Measurements from ENCODE around the gene NAPA.

Gene NAPA

DNA sequence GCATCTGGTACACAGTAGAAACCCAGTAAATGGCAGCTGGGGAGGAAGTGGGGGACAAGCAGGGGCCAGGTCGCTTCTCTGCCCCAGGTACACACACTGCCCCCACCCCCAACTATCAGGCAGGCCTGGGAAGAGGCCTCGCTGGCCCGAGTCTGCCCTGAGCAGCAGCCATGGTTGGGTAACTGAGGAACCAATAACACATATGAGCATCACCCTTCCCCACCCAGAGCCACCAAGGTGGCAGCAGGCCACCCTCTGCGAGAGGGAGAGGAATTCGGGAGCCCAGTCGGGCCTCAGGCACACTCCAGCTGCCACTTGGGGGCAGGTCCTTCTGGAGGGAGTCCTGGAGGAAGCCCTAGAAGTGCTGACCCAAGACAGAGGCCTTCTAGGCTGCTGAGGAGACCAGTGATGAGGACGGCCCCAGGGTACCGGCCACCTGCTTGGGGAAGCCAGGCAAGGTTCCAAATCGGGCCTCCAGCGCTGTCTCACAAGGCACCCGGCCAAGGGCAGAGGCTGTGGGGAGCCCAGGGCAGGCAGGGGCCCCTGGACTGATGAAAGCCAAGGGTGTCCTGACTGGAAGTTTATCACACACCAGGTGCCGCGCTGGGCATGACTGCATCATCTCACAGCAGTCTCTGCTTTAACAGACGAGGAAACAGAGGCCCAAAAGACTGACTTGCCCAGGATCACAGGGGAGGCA is 16.9 kb downstream of the NAPA start:
- no peak for ATAC-seq
- peaks cover 13% of the 10 kb centered on the region for H3K4me1 Mint-ChIP-seq
- H3K27ac Mint-ChIP-seq: no peak overlapping the region
- no peak overlapping the region for H3K4me3 Mint-ChIP-seq
- no peaks in the 10 kb centered on the region for H3K9me3 Mint-ChIP-seq
- peaks cover 29% of the 10 kb centered on the region for H3K36me3 Mint-ChIP-seq
- no peak for DNase-seq (ENCODE audit: low spot score in 2 of 2)

GRCh38 chr19:47497050-47497766 is 17.7 kb downstream of the NAPA start:
- no peak overlapping the region for H3K4me3 Mint-ChIP-seq
- no peaks in the 10 kb centered on the region for H3K9me3 Mint-ChIP-seq
- H3K4me1 Mint-ChIP-seq: peaks cover 13% of the 10 kb centered on the region
- ATAC-seq (no peak), DNase-seq (ENCODE audit: low spot score in 2 of 2) (no peak)
- no peak overlapping the region for H3K27ac Mint-ChIP-seq
- H3K36me3 Mint-ChIP-seq: peaks cover 21% of the 10 kb centered on the region

GRCh38 chr19:47495478-47496372 is 19.1 kb downstream of the NAPA start:
- Mint-ChIP-seq H3K9me3 (no peaks in the 10 kb centered on the region), H3K36me3 (peaks cover 13% of the 10 kb centered on the region), H3K27ac (peak overlapping the region; percentile 76), H3K4me3 (no peak overlapping the region), H3K4me1 (peaks cover 13% of the 10 kb centered on the region)
- DNase-seq (ENCODE audit: low spot score in 2 of 2) (no peak), ATAC-seq (no peak)

GRCh38 chr19:47494729-47495128 is 20.1 kb downstream of the NAPA start:
- H3K9me3 Mint-ChIP-seq: no peaks in the 10 kb centered on the region
- H3K27ac Mint-ChIP-seq: no peak overlapping the region
- H3K4me1 Mint-ChIP-seq: peaks cover 12% of the 10 kb centered on the region
- ATAC-seq: no peak
- no peak for DNase-seq (ENCODE audit: low spot score in 2 of 2)
- H3K36me3 Mint-ChIP-seq: peaks cover 11% of the 10 kb centered on the region
- H3K4me3 Mint-ChIP-seq: no peak overlapping the region

DNA sequence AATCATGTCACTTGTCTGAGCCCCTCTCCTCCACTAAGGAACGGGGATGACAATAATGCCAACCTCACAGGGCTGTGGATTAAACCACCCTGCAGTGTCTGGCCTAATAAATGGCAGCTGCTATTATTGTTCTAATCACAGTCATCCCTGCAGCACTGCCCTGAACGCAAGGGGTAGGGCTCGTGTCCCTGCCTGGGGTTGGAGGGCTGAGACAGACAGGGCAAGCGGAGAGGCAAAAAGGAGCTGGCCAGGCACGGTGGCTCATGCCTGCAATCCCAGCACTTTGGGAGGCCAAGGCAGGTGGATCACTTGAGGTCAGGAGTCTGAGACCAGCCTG is 20.7 kb downstream of the NAPA start:
- H3K27ac Mint-ChIP-seq: no peak overlapping the region
- peaks cover 16% of the 10 kb centered on the region for H3K36me3 Mint-ChIP-seq
- no peaks in the 10 kb centered on the region for H3K9me3 Mint-ChIP-seq
- H3K4me1 Mint-ChIP-seq: peaks cover 11% of the 10 kb centered on the region
- DNase-seq (ENCODE audit: low spot score in 2 of 2) (no peak), ATAC-seq (no peak)
- no peak overlapping the region for H3K4me3 Mint-ChIP-seq

GRCh38 chr19:47493378-47494210 is 21.3 kb downstream of the NAPA start:
- H3K4me3 Mint-ChIP-seq: no peak overlapping the region
- H3K36me3 Mint-ChIP-seq: peaks cover 17% of the 10 kb centered on the region
- peaks cover 7% of the 10 kb centered on the region for H3K4me1 Mint-ChIP-seq
- no peaks in the 10 kb centered on the region for H3K9me3 Mint-ChIP-seq
- ATAC-seq (no peak), DNase-seq (ENCODE audit: low spot score in 2 of 2) (no peak)
- no peak overlapping the region for H3K27ac Mint-ChIP-seq

DNA sequence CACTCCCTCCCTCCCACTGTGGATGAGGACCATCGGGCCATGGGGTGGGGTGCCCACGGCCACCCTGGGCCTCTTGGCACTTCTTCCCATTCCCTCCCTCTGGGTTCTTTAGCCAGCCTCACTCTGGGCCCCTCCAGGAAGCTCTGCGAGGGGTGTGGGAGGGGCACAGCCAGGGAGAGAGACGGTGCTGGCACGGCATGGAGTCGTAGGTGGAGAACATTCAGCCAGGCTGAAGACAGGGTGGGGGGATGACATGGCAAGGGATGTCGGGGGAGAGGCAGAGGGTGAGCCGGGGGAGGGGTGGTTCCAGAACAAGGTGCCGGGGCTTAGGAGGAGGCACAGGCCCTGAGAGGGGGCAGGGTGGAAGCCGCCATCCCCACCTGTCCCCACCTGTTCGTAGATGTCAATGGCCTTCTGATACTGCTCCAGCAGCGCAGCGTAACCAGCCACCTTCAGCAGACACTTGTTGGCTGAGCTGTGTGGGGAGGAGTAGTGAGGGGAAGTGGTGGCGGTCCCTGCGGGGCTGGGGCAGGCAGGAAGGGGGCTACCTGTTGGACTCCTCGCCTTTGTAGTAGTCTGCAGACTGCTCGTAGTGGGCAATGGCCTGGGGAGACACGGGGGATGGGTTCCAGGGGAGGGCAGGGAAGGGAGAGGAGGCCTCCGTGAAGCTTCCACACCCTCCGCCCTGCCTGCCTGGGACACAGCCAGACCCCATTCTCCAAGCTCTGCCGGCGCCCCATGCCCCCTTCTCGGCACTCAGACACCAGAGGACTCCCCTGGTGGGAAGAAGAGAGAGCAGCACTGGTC is 22.1 kb downstream of the NAPA start:
- no peak for ATAC-seq
- no peak for DNase-seq (ENCODE audit: low spot score in 2 of 2)
- no peaks in the 10 kb centered on the region for H3K9me3 Mint-ChIP-seq
- peaks cover 7% of the 10 kb centered on the region for H3K4me1 Mint-ChIP-seq
- no peak overlapping the region for H3K4me3 Mint-ChIP-seq
- H3K27ac Mint-ChIP-seq: no peak overlapping the region
- peaks cover 20% of the 10 kb centered on the region for H3K36me3 Mint-ChIP-seq

GRCh38 chr19:47492137-47492533 is 22.7 kb downstream of the NAPA start:
- H3K9me3 Mint-ChIP-seq: no peaks in the 10 kb centered on the region
- H3K27ac Mint-ChIP-seq: peak overlapping the region; percentile 37
- DNase-seq (ENCODE audit: low spot score in 2 of 2) (no peak), ATAC-seq (no peak)
- H3K4me1 Mint-ChIP-seq: peaks cover 11% of the 10 kb centered on the region
- H3K36me3 Mint-ChIP-seq: peaks cover 26% of the 10 kb centered on the region
- H3K4me3 Mint-ChIP-seq: no peak overlapping the region

DNA sequence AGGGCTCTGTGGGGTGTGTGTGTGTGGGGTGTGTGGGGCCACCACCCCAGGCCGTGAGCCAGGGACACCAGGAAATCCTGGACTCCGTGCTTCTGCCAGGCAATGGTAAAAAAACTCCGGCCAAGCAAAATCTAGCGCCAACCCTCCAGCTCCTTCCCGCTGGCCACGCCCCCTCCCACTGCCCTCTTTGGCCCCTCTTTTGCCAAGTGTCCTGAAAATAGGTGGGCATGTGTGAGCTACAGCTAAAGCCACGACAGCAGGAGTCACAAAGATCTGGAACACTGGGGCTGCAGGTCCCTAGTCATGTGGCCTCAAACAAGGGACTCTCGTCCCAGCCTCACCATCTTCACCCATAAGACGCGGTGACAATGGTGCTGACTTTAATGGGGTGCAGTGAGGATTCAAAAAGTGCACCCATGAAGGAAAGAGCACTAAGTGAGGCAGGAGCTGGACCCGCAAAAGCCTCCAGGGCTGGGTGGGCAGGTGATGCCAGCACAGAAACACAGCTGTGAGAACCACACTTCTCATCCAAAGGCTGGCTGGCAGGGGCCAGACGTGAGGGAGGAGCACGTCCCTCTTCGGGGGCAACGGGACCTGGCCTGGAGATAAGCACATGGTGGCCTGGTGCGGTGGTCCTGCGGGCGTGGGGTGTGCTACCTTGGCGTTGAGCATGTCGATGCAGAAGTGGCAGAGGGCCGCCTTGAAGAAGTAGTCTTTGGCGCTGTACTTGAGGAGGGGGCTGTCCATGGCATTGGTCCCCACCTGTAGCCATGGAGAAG is 23.3 kb downstream of the NAPA start:
- H3K27ac Mint-ChIP-seq: peak overlapping the region; percentile 37
- peaks cover 27% of the 10 kb centered on the region for H3K36me3 Mint-ChIP-seq
- no peak for ATAC-seq
- no peak overlapping the region for H3K4me3 Mint-ChIP-seq
- no peak for DNase-seq (ENCODE audit: low spot score in 2 of 2)
- no peaks in the 10 kb centered on the region for H3K9me3 Mint-ChIP-seq
- peaks cover 14% of the 10 kb centered on the region for H3K4me1 Mint-ChIP-seq

GRCh38 chr19:47490847-47491246 is 24.0 kb downstream of the NAPA start:
- ATAC-seq: no peak
- Mint-ChIP-seq H3K9me3 (no peaks in the 10 kb centered on the region), H3K36me3 (peaks cover 27% of the 10 kb centered on the region)

GRCh38 chr19:47490031-47490430 is 24.8 kb downstream of the NAPA start:
- no peak for ATAC-seq
- Mint-ChIP-seq H3K4me1 (peaks cover 21% of the 10 kb centered on the region), H3K9me3 (no peaks in the 10 kb centered on the region), H3K36me3 (peaks cover 27% of the 10 kb centered on the region), H3K27ac (peak overlapping the region; percentile 48), H3K4me3 (no peak overlapping the region)
- no peak for DNase-seq (ENCODE audit: low spot score in 2 of 2)

More at GRCh38 chr19:47490847-47491246, 24.0 kb downstream of the NAPA start:
- Mint-ChIP-seq H3K4me1 (peaks cover 14% of the 10 kb centered on the region), H3K4me3 (no peak overlapping the region), H3K27ac (peak overlapping the region; percentile 37)
- DNase-seq (ENCODE audit: low spot score in 2 of 2): no peak

- DNase-seq (ENCODE audit: low spot score in 2 of 2): no peak
- peak overlapping the region; percentile 48 for H3K27ac Mint-ChIP-seq
Measured at GRCh38 chr19:47489072-47489914, 25.6 kb downstream of the NAPA start.

More at GRCh38 chr19:47489072-47489914, 25.6 kb downstream of the NAPA start:
- peaks cover 30% of the 10 kb centered on the region for H3K36me3 Mint-ChIP-seq
- no peak for ATAC-seq
- no peak overlapping the region for H3K4me3 Mint-ChIP-seq
- H3K9me3 Mint-ChIP-seq: no peaks in the 10 kb centered on the region
- H3K4me1 Mint-ChIP-seq: peaks cover 24% of the 10 kb centered on the region
